Vagina (tissue), 2 donors: Measurements from ENCODE around the gene KAT7.

ENCODE experiments used
- POLR2AphosphoS5 ChIP-seq, 2 donors: sonication (generic); formaldehyde crosslinking; IDR thresholded peaks; one replicate each; pipeline ENCODE4 v1.9.0; 2017; ENCODE audit warnings: antibody characterized with exemption in 2 of 2, mild to moderate bottlenecking in 2 of 2, low read depth in 1 of 2; ENCODE audit not compliant: insufficient read depth in 1 of 2
- TF ChIP-seq, protein P1 (sequence below), 3 experiments: fragments of 450-650 bp in 2 of 3; fragments of 200-600 bp in 1 of 3; sonication (generic) in 1 of 3; IDR thresholded peaks; one replicate each; pipeline ENCODE4 v1.5.1; 2017 to 2019; ENCODE audit warnings: antibody characterized with exemption in 3 of 3, mild to moderate bottlenecking in 2 of 3, moderate library complexity in 2 of 3

DNA sequence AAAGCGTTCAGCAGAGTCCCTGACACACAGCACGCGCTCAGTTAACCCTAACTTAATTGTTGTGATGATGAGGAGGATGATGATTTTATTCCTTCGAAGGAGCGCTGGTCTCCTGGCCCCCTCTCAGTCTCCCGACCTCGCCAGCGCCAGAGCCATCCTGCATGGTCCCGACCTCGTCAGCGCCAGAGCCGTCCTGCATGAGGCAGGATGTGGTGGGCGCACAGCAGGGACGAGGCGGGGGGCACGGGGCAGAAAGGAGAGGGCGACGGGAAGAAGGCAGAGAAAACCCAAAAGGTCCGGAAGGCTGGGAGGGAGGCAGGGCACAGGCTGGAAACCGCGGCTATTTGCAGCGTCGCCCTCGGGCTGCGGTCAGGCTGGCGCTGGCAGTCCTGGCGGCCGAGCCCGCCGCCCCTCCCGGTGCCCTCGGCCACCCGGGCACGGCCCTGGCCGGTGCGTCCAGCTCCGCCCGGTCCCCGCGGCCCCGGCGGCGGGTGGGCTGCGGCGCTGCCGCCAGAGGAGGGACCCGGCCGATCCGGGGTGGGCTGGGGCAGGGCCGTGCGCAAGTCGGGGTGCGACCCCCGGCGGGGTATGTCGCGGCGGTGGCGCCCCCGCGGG is 62.4 kb downstream of the KAT7 start:
- no peak for TF ChIP-seq POLR2AphosphoS5 (IDR thresholded peaks at IDR 0.05; ENCODE audit: insufficient read depth in 1 of 2, low read depth in 1 of 2)
- TF ChIP-seq, protein P1, sequence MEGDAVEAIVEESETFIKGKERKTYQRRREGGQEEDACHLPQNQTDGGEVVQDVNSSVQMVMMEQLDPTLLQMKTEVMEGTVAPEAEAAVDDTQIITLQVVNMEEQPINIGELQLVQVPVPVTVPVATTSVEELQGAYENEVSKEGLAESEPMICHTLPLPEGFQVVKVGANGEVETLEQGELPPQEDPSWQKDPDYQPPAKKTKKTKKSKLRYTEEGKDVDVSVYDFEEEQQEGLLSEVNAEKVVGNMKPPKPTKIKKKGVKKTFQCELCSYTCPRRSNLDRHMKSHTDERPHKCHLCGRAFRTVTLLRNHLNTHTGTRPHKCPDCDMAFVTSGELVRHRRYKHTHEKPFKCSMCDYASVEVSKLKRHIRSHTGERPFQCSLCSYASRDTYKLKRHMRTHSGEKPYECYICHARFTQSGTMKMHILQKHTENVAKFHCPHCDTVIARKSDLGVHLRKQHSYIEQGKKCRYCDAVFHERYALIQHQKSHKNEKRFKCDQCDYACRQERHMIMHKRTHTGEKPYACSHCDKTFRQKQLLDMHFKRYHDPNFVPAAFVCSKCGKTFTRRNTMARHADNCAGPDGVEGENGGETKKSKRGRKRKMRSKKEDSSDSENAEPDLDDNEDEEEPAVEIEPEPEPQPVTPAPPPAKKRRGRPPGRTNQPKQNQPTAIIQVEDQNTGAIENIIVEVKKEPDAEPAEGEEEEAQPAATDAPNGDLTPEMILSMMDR (IDR thresholded peaks at IDR 0.05) = no peak
